ENCODE results near the gene HBZ.
"Not testable (repeated sequence)": the region's sequence is repeated elsewhere in the genome, so short reads cannot be mapped to it uniquely, and the experiment has no call there.

HBZ gene

DNA sequence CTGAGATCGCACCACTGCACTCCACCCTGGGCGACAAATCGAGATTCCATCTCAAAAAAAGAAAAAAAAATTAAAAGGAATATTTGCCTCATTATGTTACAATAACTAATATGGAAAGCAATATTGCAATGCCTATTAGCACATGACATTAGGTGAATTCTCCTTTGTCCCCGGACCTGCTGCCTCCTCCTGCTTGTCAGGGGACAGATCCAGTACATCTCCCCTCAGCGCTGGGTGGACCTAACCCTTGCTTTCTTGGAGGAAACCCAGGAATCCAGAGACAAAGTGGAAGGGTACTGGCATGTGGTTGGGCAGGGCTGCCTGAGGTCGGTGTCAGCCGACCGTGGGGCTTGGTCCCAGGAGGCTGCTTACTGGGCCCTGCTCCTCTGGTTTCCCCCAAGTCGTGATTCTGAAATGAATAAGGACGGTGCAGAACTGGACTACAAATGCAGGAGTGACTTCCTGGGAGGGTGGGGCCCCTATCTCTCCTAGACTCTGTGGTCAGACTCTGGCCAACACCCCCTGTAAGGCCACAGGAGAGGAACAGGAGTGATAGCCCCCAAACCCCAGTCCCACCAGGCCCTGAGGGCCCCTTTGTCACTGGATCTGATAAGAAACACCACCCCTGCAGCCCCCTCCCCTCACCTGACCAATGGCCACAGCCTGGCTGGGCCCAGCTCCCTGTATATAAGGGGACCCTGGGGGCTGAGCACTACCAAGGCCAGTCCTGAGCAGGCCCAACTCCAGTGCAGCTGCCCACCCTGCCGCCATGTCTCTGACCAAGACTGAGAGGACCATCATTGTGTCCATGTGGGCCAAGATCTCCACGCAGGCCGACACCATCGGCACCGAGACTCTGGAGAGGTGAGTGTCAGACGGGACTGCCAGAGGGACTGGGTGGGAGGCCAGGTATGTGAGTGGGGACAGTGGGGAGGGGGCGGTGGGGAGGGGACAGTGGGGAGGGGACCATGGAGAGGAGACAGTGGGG is at the start of gene HBZ:
Gene HBZ, plus strand, starts transcription at position 504 of the 988 bp plus-strand sequence. Its CDS starts 266 bp downstream, at position 770.
- DNase-seq (ENCODE audit: low spot score): no peak

DNA sequence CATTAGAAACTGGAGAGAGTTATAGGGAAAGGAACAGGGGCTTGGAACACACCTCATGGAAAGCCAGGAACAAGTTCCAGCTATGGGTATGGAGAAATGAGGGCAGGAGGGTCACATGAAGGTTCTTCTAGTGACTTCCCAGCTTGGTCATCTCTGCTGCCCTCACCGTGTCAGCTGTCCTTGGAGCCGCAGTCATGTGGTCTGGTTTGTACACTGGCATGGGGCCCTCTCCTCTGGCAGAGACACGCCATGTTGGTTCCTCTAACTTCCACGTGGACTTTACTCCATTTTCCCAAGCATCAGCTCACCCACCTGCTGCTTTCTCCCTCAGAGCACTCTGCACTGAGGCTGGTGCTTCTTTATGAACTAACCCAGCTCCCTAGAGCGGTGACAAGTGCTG is 48.1 kb upstream of the HBZ start:
- DNase-seq (ENCODE audit: low spot score): no peak

DNA sequence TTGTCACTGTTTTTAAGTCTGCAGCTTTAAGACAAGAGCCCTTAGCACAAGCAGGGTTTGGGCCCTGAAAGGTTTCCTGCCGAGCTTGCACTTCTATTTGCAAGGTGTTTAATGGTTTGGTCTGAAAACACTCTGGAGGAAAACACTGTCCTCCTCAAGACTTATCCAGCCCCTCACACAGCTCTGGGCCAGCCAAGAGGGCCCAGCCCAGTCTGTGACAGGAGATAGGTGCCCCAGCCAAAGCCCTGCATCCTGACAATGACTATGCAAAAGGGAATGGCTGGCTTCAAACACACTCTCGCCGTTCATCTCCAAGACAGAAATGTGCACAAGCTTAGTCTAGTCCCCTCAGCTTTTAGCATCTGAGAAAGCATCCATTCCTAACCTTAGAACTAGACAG is 47.5 kb upstream of the HBZ start:
- DNase-seq (ENCODE audit: low spot score): no peak

DNA sequence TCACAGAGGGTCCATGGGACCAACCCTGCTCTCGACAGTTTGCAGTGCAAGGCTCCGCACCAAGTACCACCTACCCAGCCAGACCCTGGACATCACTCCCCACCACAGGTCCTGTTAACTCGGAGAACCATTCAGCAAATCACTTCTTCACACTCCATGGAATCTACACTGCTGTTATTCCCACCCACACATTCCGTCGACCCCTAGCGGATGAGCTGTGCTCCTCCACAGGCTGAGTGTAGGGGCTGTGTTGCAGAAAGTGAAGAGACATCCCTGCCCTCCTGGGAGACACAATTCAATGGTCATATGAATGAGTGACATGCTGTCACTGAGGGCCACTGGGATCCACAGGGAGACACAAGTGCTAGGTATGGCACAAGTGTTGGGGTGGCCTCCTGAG is 46.9 kb upstream of the HBZ start:
- DNase-seq (ENCODE audit: low spot score): no peak

GRCh38 chr16:106623-107324 is 45.7 kb upstream of the HBZ start:
- peak; percentile 88 for DNase-seq (ENCODE audit: low spot score)

GRCh38 chr16:112153-112840 is 40.1 kb upstream of the HBZ start:
- no peak for DNase-seq (ENCODE audit: low spot score)

DNA sequence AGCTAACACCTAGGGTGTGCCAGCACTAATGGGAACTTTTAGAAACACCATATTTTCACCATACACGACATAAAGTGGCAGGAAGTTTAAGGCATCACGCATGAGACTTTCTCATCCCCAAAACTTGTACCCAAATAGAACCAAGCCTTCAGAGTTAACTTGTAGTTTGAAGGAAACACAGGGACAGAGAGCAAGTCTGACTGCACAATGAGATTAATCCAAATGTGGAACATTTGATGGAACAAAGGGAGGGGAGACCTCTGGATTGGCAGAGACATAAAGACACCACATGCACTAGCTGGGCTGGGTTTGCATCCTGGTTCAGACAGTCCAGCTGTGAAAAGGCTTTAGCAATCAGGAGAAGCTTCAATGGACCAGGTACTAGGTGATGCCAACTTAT is 38.1 kb upstream of the HBZ start:
- DNase-seq (ENCODE audit: low spot score): no peak

GRCh38 chr16:116015-116414 is 36.4 kb upstream of the HBZ start:
- no peak for DNase-seq (ENCODE audit: low spot score)

GRCh38 chr16:117379-118365 is 34.8 kb upstream of the HBZ start:
- DNase-seq (ENCODE audit: low spot score): peak; percentile 77

- no peak for DNase-seq (ENCODE audit: low spot score)
Measured at GRCh38 chr16:118857-119256, 33.6 kb upstream of the HBZ start.

- no peak for DNase-seq (ENCODE audit: low spot score)
Measured at GRCh38 chr16:119295-119694, 33.1 kb upstream of the HBZ start.

GRCh38 chr16:119835-120491 is 32.5 kb upstream of the HBZ start:
- no peak for DNase-seq (ENCODE audit: low spot score)

DNA sequence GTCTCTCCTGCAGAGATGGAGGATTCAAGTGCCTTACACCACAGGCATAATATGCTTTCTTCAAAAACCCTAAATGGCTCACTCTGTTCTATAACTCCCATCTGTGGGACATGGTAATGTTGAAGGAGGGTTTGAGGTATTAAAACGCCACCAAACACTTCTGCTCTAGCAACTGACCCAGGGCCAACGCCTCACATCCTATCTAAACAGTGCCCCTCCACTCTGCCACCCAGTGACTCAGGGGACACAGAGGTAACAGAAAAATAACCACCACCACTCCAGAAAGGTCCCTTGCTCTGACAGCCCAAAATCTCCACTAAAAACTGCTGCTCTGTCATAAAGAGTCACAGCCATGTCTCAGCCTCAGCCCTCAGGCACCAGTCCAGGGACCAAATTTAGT is 31.7 kb upstream of the HBZ start:
- DNase-seq (ENCODE audit: low spot score): no peak

DNA sequence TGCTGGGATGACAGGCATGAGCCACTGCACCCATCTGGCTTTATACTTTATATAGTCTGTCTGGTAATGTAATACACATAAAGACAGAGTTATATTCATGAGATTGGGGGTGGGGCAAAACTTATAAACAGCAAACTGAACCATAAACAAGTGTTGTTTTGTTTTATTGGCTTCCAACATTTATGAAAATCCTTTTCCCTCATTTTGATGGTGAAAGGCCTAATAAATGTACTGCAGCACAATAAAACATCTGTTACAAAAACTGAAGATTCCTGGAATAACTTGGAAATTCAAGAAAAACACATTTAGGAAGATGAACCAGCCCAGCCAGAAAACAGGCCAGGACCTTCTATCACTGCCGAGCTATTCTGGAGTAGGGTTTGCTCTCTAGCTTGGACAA is 30.1 kb upstream of the HBZ start:
- DNase-seq (ENCODE audit: low spot score): no peak

GRCh38 chr16:123558-124350 is 28.7 kb upstream of the HBZ start:
- not testable (repeated sequence) for DNase-seq (ENCODE audit: low spot score)

- no peak for DNase-seq (ENCODE audit: low spot score)
Measured at GRCh38 chr16:125011-125410, 27.4 kb upstream of the HBZ start.

- DNase-seq (ENCODE audit: low spot score): no peak
Measured at GRCh38 chr16:129075-129474, 23.4 kb upstream of the HBZ start.

- DNase-seq (ENCODE audit: low spot score): no peak
Measured at GRCh38 chr16:130533-131173, 21.8 kb upstream of the HBZ start.

DNA sequence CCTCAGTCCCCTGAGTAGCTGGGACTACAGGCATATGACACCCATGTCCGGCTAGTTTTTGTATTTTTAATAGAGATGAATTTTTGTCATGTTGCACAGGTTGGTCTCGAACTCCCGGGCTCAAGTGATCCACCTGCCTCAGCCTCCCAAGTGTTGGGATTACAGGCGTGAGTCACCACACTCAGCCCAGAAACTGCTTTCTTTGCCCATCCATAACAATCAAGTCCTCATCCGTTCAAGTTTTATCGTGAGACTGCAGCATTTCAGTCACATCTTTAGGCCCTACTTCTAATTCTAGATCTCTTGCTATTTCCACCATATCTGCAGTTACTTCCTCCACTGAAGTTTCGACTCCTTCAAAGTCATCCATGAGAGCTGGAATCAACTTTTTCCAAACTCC is 20.3 kb upstream of the HBZ start:
- DNase-seq (ENCODE audit: low spot score): no peak

DNA sequence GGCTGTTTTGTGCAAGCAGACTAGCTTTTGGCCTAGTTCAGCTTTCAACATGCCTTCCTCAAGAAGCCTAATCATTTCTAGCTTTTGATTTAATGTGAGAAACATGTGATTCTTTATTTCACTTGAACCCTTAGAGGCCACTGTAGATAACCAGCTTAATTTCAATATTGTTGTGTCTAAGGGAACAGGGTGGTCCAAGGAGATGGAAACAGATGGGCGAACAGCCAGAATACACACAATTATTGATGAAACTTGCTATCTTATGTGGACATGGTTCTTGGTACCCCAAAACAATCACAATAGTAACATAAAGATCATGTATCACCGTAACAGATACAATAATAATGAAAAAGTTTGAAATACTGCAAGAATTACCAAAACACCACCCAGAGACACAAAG is 18.7 kb upstream of the HBZ start:
- DNase-seq (ENCODE audit: low spot score): no peak

All from GM03348 (cell line).